HG03280 (cell line): ENCODE data around the gene AKR1C2.
"Not testable (repeated sequence)": the region's sequence is repeated elsewhere in the genome, so short reads cannot be mapped to it uniquely, and the experiment has no call there.

Source experiments
- ATAC-seq: cut with Tn5 transposase; IDR thresholded peaks from one replicate; pipeline ENCODE4 v1.9.1; 2021; ENCODE audit warnings: mild to moderate bottlenecking, moderate library complexity; ENCODE audit not compliant: unreplicated experiment

AKR1C2 gene

GRCh38 chr10:5025461-5025881 is 21.8 kb upstream of the AKR1C2 start:
- not testable (repeated sequence) for ATAC-seq

- no peak for ATAC-seq
Observed at GRCh38 chr10:5023177-5023805, 19.6 kb upstream of the AKR1C2 start.

- not testable (repeated sequence) for ATAC-seq
Observed at GRCh38 chr10:5021624-5022290, 18.1 kb upstream of the AKR1C2 start.

- not testable (repeated sequence) for ATAC-seq
Observed at GRCh38 chr10:5019770-5020612, 16.3 kb upstream of the AKR1C2 start.

GRCh38 chr10:5018671-5019277 is 15.1 kb upstream of the AKR1C2 start:
- ATAC-seq = not testable (repeated sequence)

GRCh38 chr10:5018134-5018533 is 14.5 kb upstream of the AKR1C2 start:
- ATAC-seq = no peak

- no peak for ATAC-seq
Observed at GRCh38 chr10:5014936-5015335, 11.3 kb upstream of the AKR1C2 start.

GRCh38 chr10:5014200-5014910 is 10.7 kb upstream of the AKR1C2 start:
- ATAC-seq = not testable (repeated sequence)

- ATAC-seq = no peak
Observed at GRCh38 chr10:5013385-5013784, 9.7 kb upstream of the AKR1C2 start.

- no peak for ATAC-seq
Observed at GRCh38 chr10:5012595-5012994, 8.9 kb upstream of the AKR1C2 start.

GRCh38 chr10:5011392-5011791 is 7.7 kb upstream of the AKR1C2 start:
- ATAC-seq = not testable (repeated sequence)

- ATAC-seq = not testable (repeated sequence)
Observed at GRCh38 chr10:5010043-5010442, 6.4 kb upstream of the AKR1C2 start.

- not testable (repeated sequence) for ATAC-seq
Observed at GRCh38 chr10:5008857-5009548, 5.3 kb upstream of the AKR1C2 start.

GRCh38 chr10:5004501-5004900 is 844 bp upstream of the AKR1C2 start:
- ATAC-seq = not testable (repeated sequence)

GRCh38 chr10:5004030-5004385 is 351 bp upstream of the AKR1C2 start:
- ATAC-seq = not testable (repeated sequence)

- no peak for ATAC-seq
Observed at GRCh38 chr10:5002013-5002727, 1.5 kb downstream of the AKR1C2 start.

- ATAC-seq = no peak
Observed at GRCh38 chr10:4998671-4999070, 5.0 kb downstream of the AKR1C2 start.

- ATAC-seq = not testable (repeated sequence)
Observed at GRCh38 chr10:4994260-4994659, 9.4 kb downstream of the AKR1C2 start.

- ATAC-seq = not testable (repeated sequence)
Observed at GRCh38 chr10:4992564-4992963, 11.1 kb downstream of the AKR1C2 start.
